Duodenal mucosa (tissue), 2 donors: ENCODE results near the gene RAB7A.
"Not testable (repeated sequence)": the region's sequence is repeated elsewhere in the genome, so short reads cannot be mapped to it uniquely, and the experiment has no call there.

Experiments
- H3K27ac ChIP-seq: one replicate; pipeline ENCODE4 v1.7.0; 2013; ENCODE audit warnings: low read depth, low read length
- H3K27me3 ChIP-seq, 2 donors: one replicate each; pipeline ENCODE4 v1.7.0; 2013; ENCODE audit warnings: low read length in 2 of 2, control low read depth in 1 of 2; ENCODE audit not compliant: insufficient read depth in 2 of 2, control insufficient read depth in 1 of 2
- H3K36me3 ChIP-seq, 2 donors: one replicate each; pipeline ENCODE4 v1.7.0; 2013; ENCODE audit warnings: low read length in 2 of 2, control low read depth in 1 of 2; ENCODE audit not compliant: insufficient read depth in 2 of 2, control insufficient read depth in 1 of 2
- H3K4me1 ChIP-seq, 2 donors: one replicate each; pipeline ENCODE4 v1.7.0; 2013; ENCODE audit warnings: low read length in 2 of 2, control low read depth in 1 of 2; ENCODE audit not compliant: insufficient read depth in 2 of 2, control insufficient read depth in 1 of 2
- H3K4me3 ChIP-seq, 2 donors: one replicate each; pipeline ENCODE4 v1.7.0; 2013; ENCODE audit warnings: low read length in 2 of 2, low read depth in 1 of 2
- H3K9ac ChIP-seq, 2 donors: one replicate each; pipeline ENCODE4 v1.7.0; 2013; ENCODE audit warnings: low read length in 2 of 2, low read depth in 1 of 2
- H3K9me3 ChIP-seq, 2 donors: one replicate each; pipeline ENCODE4 v1.7.0; 2013; ENCODE audit warnings: low read length in 2 of 2, control low read depth in 1 of 2; ENCODE audit not compliant: control insufficient read depth in 1 of 2

RAB7A gene

DNA sequence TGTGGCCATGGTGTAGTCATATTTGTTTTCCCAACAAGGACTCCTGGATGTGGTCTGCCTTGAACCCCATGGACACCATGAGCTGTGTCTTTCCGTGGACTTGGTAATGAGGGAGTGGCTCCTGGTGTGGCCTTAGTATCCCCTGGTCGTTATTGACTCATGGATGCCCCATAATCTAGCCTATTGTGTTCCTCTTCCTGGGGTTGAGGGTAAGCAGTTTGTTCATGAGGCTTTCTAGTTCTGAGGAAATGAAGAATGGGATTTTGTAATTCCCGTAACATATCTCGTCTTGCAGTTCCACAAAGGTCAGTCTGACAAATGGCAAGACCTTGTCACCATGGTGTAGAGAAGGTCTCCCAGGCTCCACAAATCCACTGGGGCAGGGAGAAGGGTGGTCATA lies 22.6 kb downstream of the RAB7A start:
- no peak overlapping the region for H3K4me3 ChIP-seq
- H3K9me3 ChIP-seq, result no peaks in the 10 kb centered on the region
- H3K9ac ChIP-seq, result no peak overlapping the region
- H3K36me3 ChIP-seq, result peaks cover 0 to 8% of the 10 kb centered on the region in 2 donors
- H3K27me3 ChIP-seq, result no peaks in the 10 kb centered on the region
- peaks cover 3 to 14% of the 10 kb centered on the region in 2 donors for H3K4me1 ChIP-seq
- H3K27ac ChIP-seq, result no peak overlapping the region

DNA sequence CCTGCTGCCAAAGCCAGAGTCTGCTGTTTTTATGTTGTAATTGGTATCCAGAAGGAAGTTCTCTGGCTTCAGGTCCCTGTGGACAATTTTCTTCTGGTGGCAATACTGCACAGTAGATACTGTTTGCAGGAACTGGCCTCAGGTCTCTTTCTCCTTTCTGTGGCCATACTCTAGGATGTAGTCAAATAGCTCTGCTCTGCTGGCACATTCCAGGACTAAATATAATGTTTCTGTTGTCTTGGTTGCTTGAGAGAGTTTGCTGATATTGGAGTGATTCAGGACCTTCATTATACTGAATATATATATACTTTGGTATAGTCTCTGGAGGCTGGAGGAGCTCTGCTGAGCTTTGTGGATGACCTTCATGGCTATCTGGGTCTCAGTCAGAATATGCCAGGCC lies 23.1 kb downstream of the RAB7A start:
- Histone ChIP-seq H3K27me3 (no peaks in the 10 kb centered on the region), H3K27ac (no peak overlapping the region), H3K9me3 (no peaks in the 10 kb centered on the region), H3K4me1 (peaks cover 3 to 14% of the 10 kb centered on the region in 2 donors), H3K36me3 (peaks cover 0 to 6% of the 10 kb centered on the region in 2 donors), H3K9ac (no peak overlapping the region), H3K4me3 (no peak overlapping the region)

DNA sequence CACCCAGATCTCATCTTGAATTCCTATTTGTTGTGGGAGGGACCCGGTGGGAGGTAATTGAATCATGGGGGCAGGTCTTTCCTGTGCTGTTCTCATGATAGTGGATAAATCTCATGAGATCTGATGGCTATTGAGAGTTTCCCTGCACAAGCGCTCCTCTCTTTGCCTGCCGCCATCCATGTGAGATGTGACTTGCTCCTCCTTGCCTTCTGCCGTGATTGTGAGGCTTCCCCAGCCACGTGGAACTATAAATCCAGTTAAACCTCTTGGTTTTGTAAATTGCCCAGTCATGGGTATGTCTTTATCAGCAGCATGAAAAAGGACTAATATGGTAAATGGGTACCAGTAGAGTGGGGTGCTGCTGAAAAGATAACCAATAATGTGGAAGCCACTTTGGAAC lies 23.6 kb downstream of the RAB7A start:
- not testable (repeated sequence) for H3K27ac ChIP-seq, H3K27me3 ChIP-seq, H3K9ac ChIP-seq, H3K9me3 ChIP-seq, H3K36me3 ChIP-seq, H3K4me3 ChIP-seq
- H3K4me1 ChIP-seq, result peaks cover under 1 to 14% of the 10 kb centered on the region in 2 donors

DNA sequence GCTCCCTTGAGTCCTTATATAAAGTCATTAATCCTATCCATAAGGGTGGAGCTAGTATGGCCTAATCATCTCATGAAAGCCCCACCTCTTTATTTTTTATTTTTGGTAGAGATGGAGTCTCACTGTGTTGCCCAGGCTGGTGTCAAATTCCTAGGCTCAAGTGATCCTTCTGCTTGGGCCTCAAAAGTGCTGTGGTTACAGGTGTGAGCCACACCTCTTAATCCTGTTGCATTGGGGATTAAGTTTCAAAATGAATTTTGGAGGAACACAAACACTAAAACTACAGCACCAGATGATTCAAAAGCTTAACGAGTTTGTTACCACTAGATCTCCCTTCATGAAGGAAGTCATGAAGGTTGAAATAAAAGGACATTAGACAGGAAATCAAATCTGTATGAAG lies 27.7 kb downstream of the RAB7A start:
- Histone ChIP-seq H3K27ac (no peak overlapping the region), H3K9ac (no peak overlapping the region), H3K27me3 (no peaks in the 10 kb centered on the region), H3K4me1 (peaks cover 0 to 2% of the 10 kb centered on the region in 2 donors), H3K9me3 (no peaks in the 10 kb centered on the region), H3K4me3 (no peak overlapping the region), H3K36me3 (no peaks in the 10 kb centered on the region)

DNA sequence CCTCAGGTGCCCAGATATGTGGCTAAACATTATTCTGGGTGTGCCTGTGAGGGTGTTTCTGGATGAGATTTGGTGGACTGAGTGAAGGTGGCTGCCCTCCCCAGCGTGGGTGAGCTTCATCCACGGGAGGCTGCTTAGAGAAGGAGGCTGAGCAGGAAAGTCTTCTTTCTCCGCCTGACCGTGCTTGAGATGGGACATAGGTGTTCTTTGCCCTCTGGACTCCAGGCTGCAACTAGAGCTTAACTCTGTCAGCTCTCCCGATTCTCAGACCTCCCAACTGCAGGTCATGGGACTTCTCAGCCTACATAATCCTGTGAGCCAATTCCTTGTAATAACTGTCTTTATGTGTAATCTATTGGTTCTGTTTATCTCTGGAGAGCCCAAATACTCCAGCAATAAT lies 34.1 kb downstream of the RAB7A start:
- Histone ChIP-seq H3K9me3 (no peaks in the 10 kb centered on the region), H3K27me3 (no peaks in the 10 kb centered on the region), H3K9ac (no peak overlapping the region), H3K4me3 (no peak overlapping the region), H3K36me3 (peaks cover 0 to 11% of the 10 kb centered on the region in 2 donors), H3K27ac (no peak overlapping the region), H3K4me1 (peaks cover 9 to 32% of the 10 kb centered on the region in 2 donors)

DNA sequence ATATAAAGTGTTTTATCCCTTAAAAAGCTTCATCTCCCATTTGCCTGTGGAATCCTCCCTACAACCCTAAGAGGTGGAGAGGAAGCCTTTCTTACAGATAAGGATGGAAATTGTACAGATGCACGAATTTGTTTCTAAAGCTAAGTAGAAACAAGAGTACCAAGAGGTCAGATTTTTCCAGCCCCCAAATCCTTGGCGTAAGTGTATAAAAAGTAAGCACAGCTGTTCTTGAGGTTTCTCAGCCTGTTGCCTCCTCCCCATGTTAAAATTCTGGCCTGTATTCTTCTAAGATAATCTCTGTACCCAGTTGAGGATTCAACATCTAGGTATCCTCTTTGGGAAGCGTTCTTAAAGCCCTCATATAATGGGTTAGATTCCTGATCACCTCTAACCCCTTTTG lies 34.9 kb downstream of the RAB7A start:
- H3K9me3 ChIP-seq, result no peaks in the 10 kb centered on the region
- H3K27me3 ChIP-seq, result no peaks in the 10 kb centered on the region
- no peak overlapping the region for H3K27ac ChIP-seq
- H3K9ac ChIP-seq, result no peak overlapping the region
- H3K36me3 ChIP-seq, result peaks cover 0 to 11% of the 10 kb centered on the region in 2 donors
- no peak overlapping the region for H3K4me3 ChIP-seq
- H3K4me1 ChIP-seq, result peaks cover 9 to 32% of the 10 kb centered on the region in 2 donors

DNA sequence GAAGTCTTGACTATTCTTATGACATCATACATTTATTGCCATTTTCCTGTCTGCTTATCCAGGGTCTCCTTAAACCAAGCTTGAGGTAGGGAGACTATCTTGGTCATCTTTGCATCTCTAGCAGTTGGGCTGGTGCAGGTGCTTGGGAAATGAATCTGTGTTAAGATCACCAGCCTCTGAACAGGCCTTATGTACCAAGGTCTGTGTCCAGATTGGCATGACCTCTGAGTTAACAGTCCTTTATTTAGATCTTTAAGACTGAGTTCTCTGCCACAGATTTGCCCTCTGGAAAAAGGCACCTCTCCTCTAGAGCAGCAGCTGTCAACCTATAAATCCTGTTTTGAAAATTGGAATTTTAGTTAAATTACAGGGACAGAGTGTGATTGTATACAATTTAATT lies 35.4 kb downstream of the RAB7A start:
- Histone ChIP-seq H3K36me3 (peaks cover 0 to 11% of the 10 kb centered on the region in 2 donors), H3K9ac (no peak overlapping the region), H3K27ac (no peak overlapping the region), H3K4me3 (no peak overlapping the region), H3K27me3 (no peaks in the 10 kb centered on the region), H3K4me1 (peaks cover 9 to 32% of the 10 kb centered on the region in 2 donors), H3K9me3 (no peaks in the 10 kb centered on the region)

DNA sequence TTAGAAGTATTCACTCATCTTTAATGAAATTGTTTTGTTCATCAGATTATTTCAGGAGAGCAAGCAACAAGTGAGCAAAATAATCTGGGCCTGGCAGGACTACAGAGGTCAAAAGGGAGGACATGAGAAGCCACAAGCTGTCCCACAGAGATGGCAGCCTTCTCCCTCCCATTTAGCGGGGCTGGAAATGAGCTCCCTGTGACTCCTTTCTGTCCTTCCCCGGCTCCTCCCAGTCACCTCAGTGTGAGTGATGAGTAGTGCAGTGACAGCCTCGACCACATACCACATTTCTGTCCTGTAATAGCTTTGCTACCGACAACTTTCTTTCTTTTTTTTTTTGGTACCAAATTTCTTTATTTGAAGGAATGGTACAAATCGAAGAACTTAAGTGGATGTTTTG lies 38.0 kb downstream of the RAB7A start:
- no peaks in the 10 kb centered on the region for H3K9me3 ChIP-seq
- peaks cover 0 to 11% of the 10 kb centered on the region in 2 donors for H3K36me3 ChIP-seq
- H3K27ac ChIP-seq, result no peak overlapping the region
- no peak overlapping the region for H3K9ac ChIP-seq
- peaks cover 22 to 46% of the 10 kb centered on the region in 2 donors for H3K4me1 ChIP-seq
- H3K27me3 ChIP-seq, result no peaks in the 10 kb centered on the region
- no peak overlapping the region for H3K4me3 ChIP-seq

DNA sequence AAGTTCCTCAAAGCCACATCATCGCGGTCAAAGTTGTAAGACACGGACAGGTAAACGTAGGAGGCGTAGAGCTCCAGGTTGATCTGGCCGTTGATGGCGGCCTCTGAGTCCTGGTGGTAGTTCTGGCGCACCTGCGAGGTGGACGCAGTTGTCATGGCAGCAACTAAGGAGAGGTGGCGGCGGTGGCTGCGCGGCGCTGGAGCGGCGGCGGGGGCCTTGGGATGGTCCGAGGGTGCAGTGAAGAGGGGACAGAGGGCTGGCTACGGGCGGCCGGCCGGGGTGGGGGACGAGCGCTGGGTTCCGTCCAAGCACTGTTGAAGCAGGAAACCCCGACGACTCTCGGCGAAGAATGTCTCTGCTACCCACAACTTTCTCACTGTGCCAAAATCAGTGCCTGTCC lies 38.9 kb downstream of the RAB7A start:
- H3K36me3 ChIP-seq, result peaks cover 0 to 11% of the 10 kb centered on the region in 2 donors
- no peaks in the 10 kb centered on the region for H3K27me3 ChIP-seq
- no peaks in the 10 kb centered on the region for H3K9me3 ChIP-seq
- no peak overlapping the region for H3K4me3 ChIP-seq
- no peak overlapping the region for H3K27ac ChIP-seq
- H3K9ac ChIP-seq, result no peak overlapping the region
- peaks cover 17 to 39% of the 10 kb centered on the region in 2 donors for H3K4me1 ChIP-seq

DNA sequence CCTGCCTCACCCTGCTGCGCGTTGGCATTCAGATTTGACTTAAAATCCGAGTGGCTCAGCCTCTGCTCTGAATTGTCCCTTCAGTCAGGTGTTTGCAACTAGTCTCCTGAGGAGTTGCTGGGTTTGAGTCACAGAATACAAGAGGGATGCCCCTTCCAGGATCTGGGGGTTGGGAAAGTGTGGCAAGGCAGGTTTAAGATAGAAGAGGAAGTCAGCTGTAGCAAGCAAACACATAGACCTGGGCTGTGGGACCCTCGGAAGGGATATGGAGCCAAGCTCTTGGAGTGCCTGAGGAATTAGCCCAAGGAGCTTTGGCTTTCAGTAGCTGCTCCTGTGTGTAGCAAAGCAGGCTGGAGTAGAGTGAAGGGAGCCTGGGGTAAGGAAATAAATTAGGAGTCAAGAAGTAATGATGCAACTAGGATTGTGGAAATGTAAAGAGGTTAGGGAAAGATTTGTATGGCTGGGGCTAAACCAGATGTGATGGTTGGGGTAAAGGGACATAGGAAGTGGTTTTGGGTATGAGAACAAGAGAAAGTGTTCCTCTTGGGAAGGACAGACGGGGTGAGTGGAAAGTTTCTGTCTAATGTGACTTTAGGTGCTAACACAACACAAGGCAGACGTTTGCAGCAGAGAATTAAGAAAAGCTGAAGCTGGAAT lies 41.2 kb downstream of the RAB7A start:
- Histone ChIP-seq H3K4me1 (peaks cover 14 to 20% of the 10 kb centered on the region in 2 donors), H3K27ac (no peak overlapping the region), H3K36me3 (peaks cover 0 to 11% of the 10 kb centered on the region in 2 donors), H3K9ac (no peak overlapping the region), H3K4me3 (no peak overlapping the region), H3K9me3 (no peaks in the 10 kb centered on the region), H3K27me3 (no peaks in the 10 kb centered on the region)
